Right atrium auricular region (tissue), 2 donors: Measurements from ENCODE around the gene NEK10. TPM values are rescaled to one million over a fixed set of nuclear protein-coding genes. Genes with fewer than 3 reads are reported as not detected.

ENCODE experiments used
- DNase-seq: peaks from one replicate; pipeline ENCODE4 v3.0.0-alpha.2; 2019; ENCODE audit warnings: low spot score
- H3K27ac ChIP-seq, 2 donors: fragments of 200-600 bp; sonication (generic); 1 replicate in 1 of 2; 2 replicates in 1 of 2; pipeline ENCODE4 v1.5.1; 2016 to 2019
- H3K27me3 ChIP-seq, 2 donors: fragments of 200-600 bp; sonication (generic); one replicate each; pipeline versions ENCODE4 v1.5.1 to v1.6.0; 2017 to 2019
- H3K36me3 ChIP-seq: fragments of 200-600 bp; sonication (generic); one replicate; pipeline ENCODE4 v1.5.1; 2016
- H3K4me1 ChIP-seq, 2 donors: fragments of 200-600 bp; sonication (generic); one replicate each; pipeline versions ENCODE4 v1.5.1 to v1.6.0; 2017 to 2019
- H3K4me3 ChIP-seq, 2 donors: fragments of 200-600 bp; sonication (generic); 1 replicate in 1 of 2; 2 replicates in 1 of 2; pipeline ENCODE4 v1.5.1; 2017 to 2019; ENCODE audit warnings: mild to moderate bottlenecking in 1 of 2, moderate library complexity in 1 of 2
- H3K9me3 ChIP-seq, 2 donors: fragments of 200-600 bp; sonication (generic); one replicate each; pipeline ENCODE4 v1.5.1; 2019
- CTCF ChIP-seq, 2 donors: fragments of 200-600 bp; sonication (generic); IDR thresholded peaks; one replicate each; pipeline ENCODE4 v1.5.1; 2019; ENCODE audit warnings: antibody characterized with exemption in 2 of 2
- total RNA-seq, 2 donors: library from RNA; depleted of rRNA; stranded (reverse); fragments of >200 nt; gene quantifications; one replicate each; pipeline ENCODE4 v1.1.0, GENCODE V29; 2016

The NEK10 gene
- total RNA-seq, 2 donors from 2014 or later: 10.3 to 18.3 TPM

DNA sequence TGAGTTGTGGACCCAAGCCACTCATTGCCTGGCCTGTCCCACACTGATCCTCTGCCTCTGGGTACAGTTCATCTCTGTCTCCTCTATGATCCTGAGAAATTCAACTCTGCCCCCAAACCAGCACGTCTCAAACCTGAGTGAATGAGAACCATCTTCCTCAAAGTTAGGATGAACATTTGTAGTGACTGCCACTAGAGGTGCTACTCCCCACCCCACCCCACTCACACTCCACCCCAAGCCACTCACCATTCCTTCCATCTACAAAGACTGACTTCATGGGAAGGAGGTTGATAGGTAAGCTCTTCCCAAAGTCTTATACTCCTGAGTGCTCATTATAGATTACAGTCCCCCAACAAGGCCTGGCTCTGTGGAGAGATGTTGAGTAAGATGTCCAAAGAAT, 43.8 kb downstream of the NEK10 start:
- H3K4me1 ChIP-seq: peaks cover 0 to 22% of the 10 kb centered on the region in 2 donors
- H3K27ac ChIP-seq: peak overlapping the region; percentile 68 to 78
- H3K4me3 ChIP-seq: no peak overlapping the region
- TF ChIP-seq CTCF (IDR thresholded peaks at IDR 0.05): no peak
- no peaks in the 10 kb centered on the region for H3K36me3 ChIP-seq
- DNase-seq: no peak
- no peaks in the 10 kb centered on the region for H3K9me3 ChIP-seq
- H3K27me3 ChIP-seq: no peaks in the 10 kb centered on the region

DNA sequence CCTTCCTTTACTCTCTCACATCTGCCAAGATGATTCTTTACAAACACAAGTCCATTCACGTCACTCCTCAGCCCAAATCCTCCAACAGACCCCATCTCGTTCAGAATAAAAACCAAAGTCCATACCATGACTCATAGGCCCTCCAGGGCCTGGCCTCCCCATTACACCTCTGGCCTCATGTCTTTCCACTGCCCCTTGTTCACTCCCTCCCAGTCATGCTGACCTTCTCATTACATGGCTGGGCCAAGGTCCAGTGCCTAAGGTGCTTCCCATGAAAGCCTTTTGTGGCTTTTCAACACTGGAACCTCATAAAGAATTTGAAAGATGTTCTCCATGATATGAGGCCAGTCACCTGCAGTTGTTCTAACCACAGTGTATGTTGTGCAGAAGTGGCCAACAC, 44.5 kb downstream of the NEK10 start:
- H3K36me3 ChIP-seq: no peaks in the 10 kb centered on the region
- TF ChIP-seq CTCF (IDR thresholded peaks at IDR 0.05): no peak
- no peak overlapping the region for H3K4me3 ChIP-seq
- H3K27me3 ChIP-seq: no peaks in the 10 kb centered on the region
- no peak for DNase-seq
- no peak overlapping the region for H3K27ac ChIP-seq
- peaks cover 0 to 29% of the 10 kb centered on the region in 2 donors for H3K4me1 ChIP-seq
- H3K9me3 ChIP-seq: no peaks in the 10 kb centered on the region

- peaks cover 0 to 32% of the 10 kb centered on the region in 2 donors for H3K4me1 ChIP-seq
- no peaks in the 10 kb centered on the region for H3K36me3 ChIP-seq
- H3K4me3 ChIP-seq: no peak overlapping the region
- TF ChIP-seq CTCF (IDR thresholded peaks at IDR 0.05): no peak
- no peaks in the 10 kb centered on the region for H3K27me3 ChIP-seq
- no peaks in the 10 kb centered on the region for H3K9me3 ChIP-seq
- no peak overlapping the region for H3K27ac ChIP-seq
- no peak for DNase-seq
Observed at GRCh38 chr3:27323087-27323570, 46.1 kb downstream of the NEK10 start.

DNA sequence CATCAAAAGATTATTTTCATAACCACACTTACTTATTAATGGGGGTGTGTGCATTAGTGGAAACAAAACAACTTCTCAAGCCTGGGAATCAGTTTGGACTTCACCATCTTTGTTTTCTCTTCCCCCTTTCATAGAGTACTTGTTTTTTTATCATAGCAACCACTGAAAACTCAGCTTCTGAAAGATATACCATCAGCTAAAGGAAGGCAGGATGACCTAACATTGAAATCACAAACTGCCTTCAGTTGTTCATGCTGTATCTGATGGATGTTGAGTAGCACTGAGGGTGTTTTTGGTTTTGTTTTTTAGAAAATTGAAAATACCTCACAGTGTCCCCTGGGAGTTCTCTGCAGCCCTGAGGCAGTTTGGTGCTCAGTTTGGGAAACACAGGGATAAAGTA, 46.5 kb downstream of the NEK10 start:
- no peak for TF ChIP-seq CTCF (IDR thresholded peaks at IDR 0.05)
- H3K4me3 ChIP-seq: no peak overlapping the region
- H3K4me1 ChIP-seq: peaks cover 0 to 32% of the 10 kb centered on the region in 2 donors
- no peaks in the 10 kb centered on the region for H3K27me3 ChIP-seq
- no peak for DNase-seq
- H3K36me3 ChIP-seq: no peaks in the 10 kb centered on the region
- no peak overlapping the region for H3K27ac ChIP-seq
- no peaks in the 10 kb centered on the region for H3K9me3 ChIP-seq

DNA sequence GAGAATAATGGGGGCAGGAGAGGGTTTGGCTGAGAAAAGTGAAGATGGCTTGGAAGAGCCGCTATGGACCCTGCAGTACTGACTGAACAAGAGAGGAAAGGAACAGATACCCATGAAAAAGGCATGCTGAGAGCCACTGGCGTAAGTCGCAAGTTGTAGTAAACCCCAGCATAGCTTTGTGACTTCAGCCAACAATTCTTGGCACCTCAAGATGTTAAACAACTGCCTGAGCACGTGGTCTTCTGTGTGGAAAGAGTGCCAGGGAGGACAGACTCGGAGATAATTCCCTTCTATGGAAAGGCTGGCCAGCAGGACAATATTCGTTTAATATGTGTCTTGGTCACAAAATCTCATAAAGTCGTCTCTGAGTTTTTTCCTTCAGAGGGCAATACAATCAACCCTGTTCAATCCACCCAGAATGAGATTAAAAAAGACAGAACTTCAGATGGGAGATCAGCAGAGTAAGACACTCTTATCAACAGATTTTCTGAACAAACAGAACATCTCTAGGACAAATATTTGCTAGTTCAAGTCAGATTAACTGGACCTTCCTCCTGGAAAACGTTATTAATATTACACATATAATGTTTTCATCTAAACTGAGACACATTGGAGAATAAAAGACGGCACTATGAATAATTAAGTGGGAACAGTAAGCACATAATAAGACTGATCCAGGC, 49.2 kb downstream of the NEK10 start:
- Histone ChIP-seq H3K4me3 (no peak overlapping the region), H3K4me1 (peaks cover 0 to 12% of the 10 kb centered on the region in 2 donors), H3K27me3 (no peaks in the 10 kb centered on the region), H3K36me3 (no peaks in the 10 kb centered on the region), H3K9me3 (no peaks in the 10 kb centered on the region), H3K27ac (peak overlapping the region; percentile 14 to 51)
- TF ChIP-seq CTCF (IDR thresholded peaks at IDR 0.05): no peak
- peak; percentile 59 for DNase-seq

- Histone ChIP-seq H3K27ac (peak overlapping the region; percentile 14 to 51), H3K4me1 (peaks cover 0 to 12% of the 10 kb centered on the region in 2 donors), H3K4me3 (no peak overlapping the region), H3K36me3 (no peaks in the 10 kb centered on the region), H3K9me3 (no peaks in the 10 kb centered on the region), H3K27me3 (no peaks in the 10 kb centered on the region)
- no peak for DNase-seq
- TF ChIP-seq CTCF (IDR thresholded peaks at IDR 0.05): no peak
Observed at GRCh38 chr3:27319304-27319703, 49.9 kb downstream of the NEK10 start.
